GM12874 (cell line): ENCODE data around the gene CRB2.

Source experiments
- CTCF ChIP-seq: IDR thresholded peaks from 2 replicates; pipeline ENCODE4 v1.5.1; 2011; ENCODE audit warnings: low read depth, mild to moderate bottlenecking, control low read depth, low read length, moderate library complexity; ENCODE audit not compliant: insufficient read depth

The CRB2 gene

GRCh38 chr9:123383512-123384170 is 27.6 kb downstream of the CRB2 start:
- no peak for TF ChIP-seq CTCF

- no peak for TF ChIP-seq CTCF
Observed at GRCh38 chr9:123387686-123388085, 31.7 kb downstream of the CRB2 start.

DNA sequence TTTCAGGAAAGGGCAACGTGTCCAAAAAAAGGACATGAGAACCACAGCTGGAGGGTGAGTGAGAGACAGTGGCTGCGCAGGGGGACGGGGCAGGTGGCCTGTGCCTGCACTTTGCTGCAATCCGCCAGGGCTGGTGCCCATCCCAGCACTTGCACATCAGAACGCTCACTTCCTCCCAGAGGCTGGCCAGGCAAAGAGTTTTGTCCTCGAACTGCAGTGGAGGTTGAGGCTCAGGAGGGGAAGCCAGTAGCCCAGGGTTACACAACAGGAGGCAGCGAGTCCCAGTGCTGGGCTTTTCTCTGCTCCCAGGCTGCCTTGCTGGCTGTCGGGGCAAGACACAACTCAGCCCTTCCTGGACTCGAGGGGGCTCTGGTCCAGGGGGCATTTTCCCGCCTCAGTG is 33.1 kb downstream of the CRB2 start:
- no peak for TF ChIP-seq CTCF

GRCh38 chr9:123389698-123390097 is 33.7 kb downstream of the CRB2 start:
- TF ChIP-seq CTCF = no peak

- no peak for TF ChIP-seq CTCF
Observed at GRCh38 chr9:123390337-123391135, 34.5 kb downstream of the CRB2 start.

DNA sequence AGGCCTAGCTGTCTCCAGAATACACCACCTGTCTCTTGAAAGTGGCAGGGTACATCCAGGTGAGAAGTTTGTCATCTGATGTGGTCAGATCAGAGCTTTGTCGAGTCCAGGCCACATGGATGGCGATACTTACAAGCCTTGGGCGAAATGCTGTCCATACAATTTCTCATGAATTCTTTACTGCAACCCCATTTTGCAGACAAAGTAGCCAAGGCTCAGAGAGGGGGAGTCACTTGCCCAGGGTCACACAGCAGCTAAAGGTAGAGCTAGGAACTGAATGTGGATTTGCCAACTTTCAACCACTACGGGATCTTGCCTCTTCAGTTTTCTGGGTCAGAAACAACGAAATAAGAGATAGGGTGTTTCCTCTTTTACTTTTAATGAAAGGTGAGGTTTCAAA is 35.2 kb downstream of the CRB2 start:
- TF ChIP-seq CTCF = no peak

DNA sequence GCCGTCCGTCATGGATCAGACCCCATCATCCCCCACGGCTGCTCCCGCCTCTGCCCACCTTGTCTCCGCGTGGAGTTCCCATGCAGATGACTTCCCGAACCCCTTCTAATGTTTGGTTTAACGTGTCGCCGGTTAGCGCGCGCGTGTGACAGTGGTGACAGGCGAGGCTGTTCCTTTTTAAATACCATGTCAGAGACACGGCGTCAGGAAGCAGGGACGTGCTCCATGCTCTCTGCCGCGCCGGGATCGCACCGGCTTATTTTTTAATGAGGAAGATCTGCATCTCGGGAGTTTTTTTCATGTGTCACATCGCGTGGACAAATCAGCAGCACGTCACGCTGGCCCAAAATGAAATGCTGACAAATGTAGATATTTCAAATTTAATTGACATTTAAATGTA is 35.9 kb downstream of the CRB2 start:
- TF ChIP-seq CTCF = no peak
